ENCODE data around the gene GPRASP1. TPM values are rescaled to one million over a fixed set of nuclear protein-coding genes. Genes with fewer than 3 reads are reported as not detected.
"Not testable (repeated sequence)": the region's sequence is repeated elsewhere in the genome, so short reads cannot be mapped to it uniquely, and the experiment has no call there.

The GPRASP1 gene
- total RNA-seq, 2 donors from 2014 or later = 1.7 to 3.3 TPM

DNA sequence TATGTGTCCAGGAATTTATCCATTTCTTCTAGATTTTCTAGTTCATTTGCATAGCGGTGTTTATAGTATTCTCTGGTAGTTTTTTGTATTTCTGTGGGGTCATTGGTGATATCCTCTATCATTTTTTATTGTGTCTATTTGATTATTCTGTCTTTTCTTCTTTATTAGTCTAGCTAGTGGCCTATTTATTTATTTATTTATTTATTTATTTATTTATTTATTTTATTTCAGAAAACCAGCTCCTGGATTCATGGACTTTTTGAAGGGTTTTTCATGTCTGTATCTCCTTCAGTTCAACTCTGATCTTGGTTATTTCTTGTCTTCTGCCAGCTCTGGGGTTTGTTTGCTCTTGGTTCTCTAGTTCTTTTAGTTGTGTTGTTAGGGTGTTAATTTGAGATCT is 26.2 kb downstream of the GPRASP1 start:
- Mint-ChIP-seq H3K9me3 (peaks cover 5 to 15% of the 10 kb centered on the region in 2 donors), H3K36me3 (peaks cover 12 to 17% of the 10 kb centered on the region in 2 donors)
- not testable (repeated sequence) for DNase-seq (ENCODE audit: low spot score in 2 of 2); H3K27ac Mint-ChIP-seq; ATAC-seq

DNA sequence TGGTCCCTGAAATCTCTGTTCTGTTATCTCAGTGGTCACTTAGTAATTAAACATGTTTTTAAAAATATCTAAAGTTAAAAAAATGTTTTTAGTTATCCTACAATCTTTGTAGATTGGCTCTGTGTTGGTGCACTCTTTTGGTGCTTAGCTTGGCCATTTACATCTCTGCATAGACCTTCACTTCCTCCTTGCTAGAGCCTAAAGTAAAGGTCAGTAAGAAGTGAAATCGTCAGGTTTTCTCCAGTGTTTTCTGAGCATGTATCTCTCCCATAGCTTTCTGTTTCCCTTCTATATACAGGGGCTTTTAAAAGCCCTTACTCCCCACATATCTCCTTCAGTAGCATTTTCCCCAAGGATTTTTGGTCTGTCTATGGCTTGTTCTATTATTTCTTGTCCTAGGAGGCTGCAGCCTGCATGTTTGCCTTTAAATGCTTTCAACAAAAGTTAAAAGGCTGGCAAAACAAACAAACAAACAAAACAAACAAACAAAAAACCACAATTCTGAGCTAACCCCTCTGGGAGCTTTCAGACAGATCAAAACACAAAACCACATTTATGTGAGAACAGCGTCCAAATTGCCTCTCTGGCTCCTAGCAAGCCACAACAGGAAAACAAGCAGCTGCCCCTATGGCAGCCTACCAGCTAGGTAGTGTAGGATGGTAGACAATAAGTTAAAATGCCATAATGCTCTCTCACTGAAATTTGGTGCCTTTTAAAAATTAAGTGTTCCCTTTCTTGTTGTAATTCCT is 33.7 kb downstream of the GPRASP1 start:
- Mint-ChIP-seq H3K36me3 (peaks cover 13% of the 10 kb centered on the region in 2 donors), H3K27ac (no peak overlapping the region), H3K9me3 (peaks cover 5 to 19% of the 10 kb centered on the region in 2 donors)
- no peak for ATAC-seq
- DNase-seq (ENCODE audit: low spot score in 2 of 2) = no peak

DNA sequence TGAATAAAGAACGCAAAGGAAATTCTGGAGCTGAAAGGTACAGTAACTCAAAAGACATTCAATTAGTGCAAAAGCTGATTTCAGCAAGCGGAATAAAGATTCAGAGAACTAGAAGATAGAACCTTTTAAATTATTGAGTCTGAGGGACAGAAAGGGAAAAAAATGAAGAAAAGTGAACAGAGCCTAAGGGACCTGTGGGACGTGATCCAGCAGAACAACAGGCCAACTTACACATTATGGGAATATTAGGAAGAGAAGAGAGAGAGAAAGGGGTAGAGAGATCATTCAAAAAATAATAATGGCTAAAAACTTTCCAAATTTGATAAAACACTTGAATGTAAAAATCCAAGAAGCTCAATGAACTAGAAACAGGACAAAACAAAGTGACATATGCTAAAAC is 43.5 kb downstream of the GPRASP1 start:
- Mint-ChIP-seq H3K36me3 (peaks cover 0 to 11% of the 10 kb centered on the region in 2 donors), H3K27ac (no peak overlapping the region), H3K9me3 (peaks cover 0 to 3% of the 10 kb centered on the region in 2 donors)
- no peak for DNase-seq (ENCODE audit: low spot score in 2 of 2)
- no peak for ATAC-seq

DNA sequence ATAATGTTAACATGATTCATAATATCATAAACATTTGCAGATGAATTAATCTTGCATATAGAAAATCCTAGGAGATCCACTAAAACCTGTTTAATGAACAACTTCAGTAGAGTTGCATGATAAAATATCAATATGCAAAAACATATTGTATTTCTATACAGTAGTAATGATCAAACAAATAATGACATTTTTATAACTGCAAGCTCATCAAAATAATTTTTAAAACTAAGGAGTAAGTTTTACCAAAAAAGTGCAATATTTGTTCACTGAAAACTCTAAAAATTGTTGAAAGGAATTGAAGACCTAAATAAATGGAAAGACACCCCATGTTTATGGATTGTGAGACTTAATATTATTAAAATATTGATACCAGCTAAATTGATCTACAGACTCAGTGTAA is 45.0 kb downstream of the GPRASP1 start:
- Mint-ChIP-seq H3K36me3 (peaks cover 0 to 6% of the 10 kb centered on the region in 2 donors), H3K27ac (no peak overlapping the region), H3K9me3 (no peaks in the 10 kb centered on the region)
- DNase-seq (ENCODE audit: low spot score in 2 of 2) (no peak), ATAC-seq (no peak)

DNA sequence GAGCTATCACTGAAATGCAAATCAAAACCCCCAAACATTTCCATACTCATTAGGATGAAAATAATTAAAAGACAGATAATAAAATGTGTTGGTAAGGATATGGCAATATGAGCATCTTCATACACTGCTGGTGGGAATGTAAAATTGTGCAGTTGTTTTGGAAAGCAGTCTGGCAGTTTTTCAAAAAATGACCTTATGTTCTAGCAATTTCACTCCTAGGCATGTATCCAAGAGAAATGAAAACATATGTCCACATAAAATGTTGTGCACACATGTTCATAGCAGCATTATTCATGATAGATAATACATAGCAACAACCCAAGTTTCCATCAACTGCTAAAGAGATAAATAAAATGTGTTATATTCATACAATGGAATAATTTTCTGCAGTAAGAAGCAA is 46.2 kb downstream of the GPRASP1 start:
- Mint-ChIP-seq H3K36me3 (peaks cover 0 to 9% of the 10 kb centered on the region in 2 donors), H3K27ac (no peak overlapping the region), H3K9me3 (peaks cover 3 to 4% of the 10 kb centered on the region in 2 donors)
- ATAC-seq (no peak), DNase-seq (ENCODE audit: low spot score in 2 of 2) (no peak)

Other genes starting within 250 kb of the GPRASP1 start
- gene NXF2B, start 211.5 kb upstream of the GPRASP1 start, total RNA-seq = not detected
- gene TCP11X2, start 179.7 kb upstream of the GPRASP1 start, total RNA-seq = not detected
- 1 to 10 TPM in 1 of 2 donors, under 1 TPM in 1; 0.51 to 2.4 TPM for gene TMSB15A, start 134.7 kb upstream of the GPRASP1 start, total RNA-seq
- gene ARMCX5, start 52.0 kb upstream of the GPRASP1 start, total RNA-seq = 1 to 10 TPM; 6.1 to 8.1 TPM
- gene GPRASP2, start 61.0 kb downstream of the GPRASP1 start, total RNA-seq = under 1 TPM; 0.46 to 0.78 TPM
- 1 to 10 TPM; 1.6 to 3.1 TPM for gene GPRASP3, start 69.3 kb downstream of the GPRASP1 start, total RNA-seq